Measurements from ENCODE around the gene CARMIL1.
A peak's percentile ranks its signal among the peaks of the same experiment; 100 is the strongest.

Gene CARMIL1

GRCh38 chr6:25278914-25279747 lies at the start of gene CARMIL1:
Gene CARMIL1 (plus strand): TSS chr6:25279374. CDS start chr6:25279796, 422 bp downstream.
- DNase-seq: peak; percentile 88

GRCh38 chr6:25229671-25230321 lies 49.4 kb upstream of the CARMIL1 start:
- no peak for DNase-seq

GRCh38 chr6:25232479-25232878 lies 46.7 kb upstream of the CARMIL1 start:
- no peak for DNase-seq

- no peak for DNase-seq
These were observed 45.9 kb upstream of the CARMIL1 start for GRCh38 chr6:25233226-25233625.

GRCh38 chr6:25237579-25237978 lies 41.6 kb upstream of the CARMIL1 start:
- DNase-seq: no peak

GRCh38 chr6:25239059-25239458 lies 40.1 kb upstream of the CARMIL1 start:
- no peak for DNase-seq

GRCh38 chr6:25239498-25239897 lies 39.7 kb upstream of the CARMIL1 start:
- DNase-seq: no peak

GRCh38 chr6:25242567-25242966 lies 36.6 kb upstream of the CARMIL1 start:
- no peak for DNase-seq

GRCh38 chr6:25244865-25245264 lies 34.3 kb upstream of the CARMIL1 start:
- DNase-seq: no peak

- DNase-seq: no peak
These were observed 31.1 kb upstream of the CARMIL1 start for GRCh38 chr6:25248123-25248522.

GRCh38 chr6:25249133-25249532 lies 30.0 kb upstream of the CARMIL1 start:
- DNase-seq: no peak

GRCh38 chr6:25250878-25251277 lies 28.3 kb upstream of the CARMIL1 start:
- no peak for DNase-seq

- no peak for DNase-seq
These were observed 27.7 kb upstream of the CARMIL1 start for GRCh38 chr6:25251426-25251825.

GRCh38 chr6:25253351-25253750 lies 25.8 kb upstream of the CARMIL1 start:
- DNase-seq: no peak

- DNase-seq: no peak
These were observed 24.5 kb upstream of the CARMIL1 start for GRCh38 chr6:25254671-25255070.

- no peak for DNase-seq
These were observed 21.4 kb upstream of the CARMIL1 start for GRCh38 chr6:25257686-25258348.

- no peak for DNase-seq
These were observed 19.4 kb upstream of the CARMIL1 start for GRCh38 chr6:25259756-25260155.

- no peak for DNase-seq
These were observed 15.5 kb upstream of the CARMIL1 start for GRCh38 chr6:25263657-25264056.

GRCh38 chr6:25266456-25267100 lies 12.6 kb upstream of the CARMIL1 start:
- no peak for DNase-seq

- no peak for DNase-seq
These were observed 11.5 kb upstream of the CARMIL1 start for GRCh38 chr6:25267662-25268061.

GRCh38 chr6:25270559-25270958 lies 8.6 kb upstream of the CARMIL1 start:
- DNase-seq: no peak

GRCh38 chr6:25275436-25275835 lies 3.7 kb upstream of the CARMIL1 start:
- no peak for DNase-seq

GRCh38 chr6:25277386-25277785 lies 1.8 kb upstream of the CARMIL1 start:
- DNase-seq: no peak

All from NCI-H510A (cell line).